Left lung (tissue), 10 donors: ENCODE data around the gene UBE2I. TPM values are rescaled to one million over a fixed set of nuclear protein-coding genes. Genes with fewer than 3 reads are reported as not detected.

Experiments used
- ATAC-seq: fragments of 200-7000 bp; cut with Tn5 transposase; one replicate; pipeline ENCODE4 v1.9.1; 2020; ENCODE audit warnings: moderate library complexity
- DNase-seq, 4 donors: peaks; one replicate each; pipeline ENCODE4 v3.0.0-alpha.2; 2013 to 2020
- H3K27ac ChIP-seq, 2 donors: fragments of 200-600 bp; sonication (generic) in 1 of 2; one replicate each; pipeline versions ENCODE4 v1.5.0 to v1.8.0; 2020 to 2021
- H3K27me3 ChIP-seq, 2 donors: fragments of 200-600 bp; sonication (generic) in 1 of 2; one replicate each; pipeline versions ENCODE4 v1.5.0 to v1.8.0; 2020 to 2021
- H3K36me3 ChIP-seq, 2 donors: fragments of 200-600 bp; sonication (generic) in 1 of 2; one replicate each; pipeline versions ENCODE4 v1.5.0 to v1.8.0; 2020 to 2021
- H3K4me1 ChIP-seq, 2 donors: fragments of 200-600 bp; one replicate each; pipeline ENCODE4 v1.8.0; 2021
- H3K4me3 ChIP-seq, 2 donors: fragments of 200-600 bp; sonication (generic) in 1 of 2; one replicate each; pipeline versions ENCODE4 v1.5.0 to v1.8.0; 2020 to 2021; ENCODE audit warnings: mild to moderate bottlenecking in 1 of 2
- H3K9me3 ChIP-seq, 2 donors: fragments of 200-600 bp; sonication (generic) in 1 of 2; one replicate each; pipeline versions ENCODE4 v1.5.0 to v1.8.0; 2020 to 2021
- CTCF ChIP-seq, 2 donors: fragments of 200-600 bp; sonication (generic) in 1 of 2; IDR thresholded peaks; one replicate each; pipeline versions ENCODE4 v1.5.0 to v1.8.0; 2021; ENCODE audit warnings: antibody characterized with exemption in 2 of 2
- intact Hi-C, 2 donors: fragments of 100-400 bp; cut with DNase I; formaldehyde crosslinking; loops; one replicate each; pipeline versions ENCODE4 v1.11.2 to v1.14.2; 2022
- polyA plus RNA-seq, 6 donors: library from polyadenylated mRNA; unstranded; fragments of 120-200 nt; gene quantifications; one replicate each; pipeline ENCODE4 v1.2.1, GENCODE V29; 2013; ENCODE audit not compliant: insufficient read length in 6 of 6
- total RNA-seq, 2 donors: library from RNA; stranded (reverse); fragmentation: NEBNext Ultra II Directional; extraction: Animal tissue kit (Norgen Biotek cat#: 25700); gene quantifications; one replicate each; pipeline ENCODE4 v1.2.1, GENCODE V29; 2021
- donor health status: DM: no; HTN: yes; CAD: no.
- donor health status: DM: no; HTN: no; CAD: no.

The UBE2I gene
- total and polyA plus RNA-seq, 8 donors, result 89.0 to 188 (median 142) TPM

DNA sequence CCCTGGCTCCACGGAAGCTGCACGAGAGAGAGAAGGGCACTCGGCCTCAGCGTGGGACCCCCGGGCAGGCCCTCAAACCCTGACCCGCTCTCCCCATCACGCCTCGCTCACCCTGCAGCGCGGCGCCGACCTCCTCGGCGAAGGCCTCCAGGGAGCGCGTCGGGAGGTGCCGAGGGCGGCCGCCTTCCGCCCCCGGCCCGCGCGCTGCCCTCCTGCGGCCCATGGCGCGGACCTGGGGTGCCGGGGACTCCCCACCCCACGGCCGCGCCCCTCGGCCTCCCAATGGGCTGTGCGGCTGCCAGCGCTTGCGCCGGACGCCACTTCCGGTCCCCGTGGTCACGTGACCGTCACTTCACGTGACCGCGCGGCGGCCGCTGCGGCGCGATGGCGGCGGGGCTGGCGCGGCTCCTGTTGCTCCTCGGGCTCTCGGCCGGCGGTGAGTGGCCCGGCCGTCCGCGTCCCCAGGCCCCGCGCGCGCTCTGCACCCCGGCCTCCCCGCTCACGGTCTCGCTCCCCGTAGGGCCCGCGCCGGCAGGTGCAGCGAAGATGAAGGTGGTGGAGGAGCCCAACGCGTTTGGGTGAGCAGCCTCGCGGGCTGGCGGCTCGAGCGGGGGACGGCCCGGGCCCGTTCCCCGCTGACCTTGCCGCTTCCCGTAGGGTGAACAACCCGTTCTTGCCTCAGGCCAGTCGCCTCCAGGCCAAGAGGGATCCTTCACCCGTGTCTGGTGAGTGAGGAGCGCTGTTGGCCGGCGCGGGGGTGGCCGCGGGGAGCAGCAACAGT, 42.3 kb downstream of the UBE2I start, which contains the start of the genes GNPTG and TSR3:
Gene GNPTG (plus strand): TSS at position 350 of the 781 bp plus-strand sequence. CDS start 35 bp downstream, at position 385.
Gene TSR3 (minus strand): TSS at position 297 of the 781 bp plus-strand sequence. CDS start 74 bp downstream, at position 223.
- intact Hi-C loops, result no loop called here
- peaks cover 0 to 35% of the 10 kb centered on the region in 2 donors for H3K36me3 ChIP-seq
- TF ChIP-seq CTCF (IDR thresholded peaks at IDR 0.05), result no peak
- peak within 1 kb of the TSS; percentile 99 to 100 for H3K4me3 ChIP-seq
- peak; percentile 88 for ATAC-seq
- peaks cover 8 to 41% of the 10 kb centered on the region in 2 donors for H3K4me1 ChIP-seq
- peak; percentile 81 to 96 (median 90) for DNase-seq
- H3K9me3 ChIP-seq, result no peaks in the 10 kb centered on the region
- no peaks in the 10 kb centered on the region for H3K27me3 ChIP-seq
- peak within 1 kb of the TSS in 1 of 2 donors; percentile 74 for H3K27ac ChIP-seq

DNA sequence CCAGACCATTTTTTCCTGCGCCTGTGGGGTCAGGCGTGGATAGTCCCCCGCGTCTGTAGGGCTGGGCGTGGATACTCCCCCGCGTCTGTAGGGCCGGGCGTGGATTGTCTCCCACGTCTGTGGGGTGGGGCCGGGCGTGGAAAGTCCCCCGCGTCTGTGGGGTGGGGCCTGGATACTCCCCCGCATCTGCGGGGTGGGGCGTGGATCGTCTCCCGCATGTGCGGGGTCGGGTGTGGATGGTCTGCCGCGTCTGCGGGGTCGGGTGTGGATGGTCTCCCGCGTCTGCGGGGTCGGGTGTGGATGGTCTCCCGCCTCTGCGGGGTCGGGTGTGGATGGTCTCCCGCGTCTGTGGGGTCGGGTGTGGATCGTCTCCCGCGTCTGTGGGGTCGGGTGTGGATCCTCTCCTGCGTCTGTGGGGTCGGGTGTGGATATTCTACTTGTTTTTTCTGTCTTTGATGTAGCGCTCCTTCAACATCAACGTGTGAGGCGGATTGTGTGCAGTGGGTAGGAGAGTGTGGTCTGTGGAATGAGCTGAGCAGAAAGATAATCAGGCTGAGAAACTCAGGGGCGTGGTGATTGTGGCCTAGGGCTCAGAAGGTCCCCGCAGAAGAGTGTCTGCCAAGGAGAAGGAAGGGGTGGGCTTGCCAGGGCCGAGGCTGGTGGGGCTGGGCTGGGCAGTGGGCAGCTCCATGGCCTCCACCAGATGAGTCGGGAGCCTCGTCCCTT, 45.5 kb downstream of the UBE2I start:
- intact Hi-C loops, result no loop called here
- DNase-seq, result no peak
- no peak for TF ChIP-seq CTCF (IDR thresholded peaks at IDR 0.05)

GRCh38 chr16:1355591-1355990, 46.2 kb downstream of the UBE2I start:
- intact Hi-C loops, result no loop called here
- no peak overlapping the region for H3K4me3 ChIP-seq
- H3K36me3 ChIP-seq, result peaks cover 0 to 11% of the 10 kb centered on the region in 2 donors
- no peak for ATAC-seq
- DNase-seq, result no peak
- no peak for TF ChIP-seq CTCF (IDR thresholded peaks at IDR 0.05)
- no peaks in the 10 kb centered on the region for H3K9me3 ChIP-seq
- H3K27me3 ChIP-seq, result no peaks in the 10 kb centered on the region
- no peak overlapping the region for H3K27ac ChIP-seq
- H3K4me1 ChIP-seq, result peaks cover 8 to 32% of the 10 kb centered on the region in 2 donors

More for the DNA sequence above, 45.5 kb downstream of the UBE2I start:
- H3K9me3 ChIP-seq, result no peaks in the 10 kb centered on the region
- H3K27me3 ChIP-seq, result no peaks in the 10 kb centered on the region
- no peak for ATAC-seq
- H3K4me1 ChIP-seq, result peaks cover 8 to 38% of the 10 kb centered on the region in 2 donors
- peaks cover 0 to 11% of the 10 kb centered on the region in 2 donors for H3K36me3 ChIP-seq
- no peak overlapping the region for H3K27ac ChIP-seq
- no peak overlapping the region for H3K4me3 ChIP-seq

DNA sequence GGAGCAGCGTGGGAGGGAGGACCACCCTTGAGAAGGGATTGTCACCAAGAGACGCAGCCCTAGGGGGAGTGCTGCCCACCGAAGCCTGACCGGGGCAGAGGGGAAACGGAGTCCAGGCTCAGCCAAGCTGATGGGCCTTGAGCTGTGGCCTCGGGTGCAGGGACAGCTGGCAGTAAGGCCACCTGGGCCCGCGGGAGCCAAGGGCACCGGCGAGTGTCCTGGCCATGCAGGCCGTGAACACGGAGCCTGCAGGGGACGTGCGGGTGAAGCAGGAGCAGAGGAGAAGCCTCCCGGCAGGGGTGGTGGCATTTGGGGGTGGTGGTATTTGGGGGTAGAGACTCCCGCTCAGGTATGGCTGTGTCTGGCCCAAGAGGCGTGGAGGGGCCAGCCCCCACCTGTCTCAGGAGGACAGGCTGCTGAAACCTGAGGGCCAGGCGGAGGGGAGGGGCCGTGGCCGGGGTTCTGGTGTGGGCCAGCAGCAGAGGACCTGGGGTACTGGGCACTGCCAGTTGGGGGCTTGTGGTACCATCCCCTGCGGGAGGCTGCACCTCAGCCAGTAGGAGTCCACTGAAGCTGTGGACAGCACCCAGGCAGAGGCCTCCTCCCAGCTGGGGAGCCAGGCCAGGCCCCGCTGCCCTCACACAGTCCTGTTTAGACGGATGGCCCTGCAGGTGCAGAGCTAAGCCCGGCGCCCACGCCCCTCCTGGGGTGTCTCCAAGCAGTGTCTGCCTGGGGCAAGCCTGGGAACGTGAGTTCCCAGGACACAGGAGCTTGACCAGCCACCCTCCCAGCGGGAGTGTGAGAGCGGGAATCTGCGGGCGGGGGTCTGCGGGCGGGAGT, 46.8 kb downstream of the UBE2I start:
- H3K36me3 ChIP-seq, result peaks cover 0 to 17% of the 10 kb centered on the region in 2 donors
- H3K27me3 ChIP-seq, result no peaks in the 10 kb centered on the region
- intact Hi-C loops, result no loop called here
- H3K4me3 ChIP-seq, result no peak overlapping the region
- no peak for DNase-seq
- ATAC-seq, result no peak
- peaks cover 5 to 25% of the 10 kb centered on the region in 2 donors for H3K4me1 ChIP-seq
- H3K27ac ChIP-seq, result no peak overlapping the region
- no peak for TF ChIP-seq CTCF (IDR thresholded peaks at IDR 0.05)
- no peaks in the 10 kb centered on the region for H3K9me3 ChIP-seq
